GM19351 (cell line): Measurements from ENCODE around the gene ALG13.
"Not testable (repeated sequence)": the region's sequence is repeated elsewhere in the genome, so short reads cannot be mapped to it uniquely, and the experiment has no call there.

ENCODE experiments used
- ATAC-seq: cut with Tn5 transposase; IDR thresholded peaks from one replicate; pipeline ENCODE4 v1.9.1; 2021; ENCODE audit warnings: mild to moderate bottlenecking, moderate library complexity; ENCODE audit not compliant: unreplicated experiment

Gene ALG13

GRCh38 chrX:111756486-111756885, 75.5 kb downstream of the ALG13 start:
- no peak for ATAC-seq

DNA sequence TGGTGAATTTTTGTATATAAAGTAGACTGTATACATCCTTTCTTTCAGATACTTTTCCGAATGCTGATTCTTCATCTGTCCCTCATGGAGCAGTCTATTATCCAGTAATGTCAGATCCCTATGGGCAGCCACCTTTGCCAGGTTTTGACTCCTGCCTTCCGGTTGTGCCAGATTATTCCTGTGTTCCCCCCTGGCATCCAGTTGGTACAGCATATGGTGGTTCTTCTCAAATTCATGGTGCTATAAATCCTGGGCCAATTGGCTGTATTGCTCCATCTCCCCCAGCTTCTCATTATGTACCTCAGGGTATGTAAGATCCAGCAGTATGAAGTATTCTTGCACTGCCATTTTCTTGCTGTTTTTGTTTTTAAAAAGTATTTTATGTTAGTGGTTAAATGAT, 78.7 kb downstream of the ALG13 start:
- no peak for ATAC-seq

DNA sequence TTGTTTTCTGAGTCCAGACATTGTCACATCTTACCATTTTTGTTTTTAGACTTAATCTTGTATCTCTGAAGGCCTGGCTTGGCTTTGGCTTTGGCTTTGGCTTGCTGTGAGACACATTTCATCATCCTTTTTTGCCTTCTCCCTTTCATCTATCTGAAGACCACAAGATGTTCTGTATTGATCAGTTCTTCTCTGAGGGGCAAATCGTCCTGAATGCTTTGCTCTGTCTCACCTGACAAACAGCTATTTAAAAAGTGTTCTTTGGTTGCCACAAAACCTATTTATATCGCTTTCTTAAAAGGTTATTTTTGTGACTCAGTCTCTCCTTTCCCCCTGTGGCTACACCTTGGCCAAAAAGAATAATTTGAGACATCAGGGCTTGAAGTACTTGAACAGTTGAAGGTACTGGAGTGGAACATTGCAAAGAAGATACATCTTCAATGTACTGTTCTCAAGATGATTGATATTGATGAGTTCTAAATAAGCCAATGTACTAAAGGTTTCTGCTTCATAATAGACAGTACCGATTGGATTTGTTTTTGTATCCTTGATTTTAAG, 80.7 kb downstream of the ALG13 start:
- no peak for ATAC-seq

GRCh38 chrX:111778591-111778990, 97.6 kb downstream of the ALG13 start:
- ATAC-seq, result no peak

DNA sequence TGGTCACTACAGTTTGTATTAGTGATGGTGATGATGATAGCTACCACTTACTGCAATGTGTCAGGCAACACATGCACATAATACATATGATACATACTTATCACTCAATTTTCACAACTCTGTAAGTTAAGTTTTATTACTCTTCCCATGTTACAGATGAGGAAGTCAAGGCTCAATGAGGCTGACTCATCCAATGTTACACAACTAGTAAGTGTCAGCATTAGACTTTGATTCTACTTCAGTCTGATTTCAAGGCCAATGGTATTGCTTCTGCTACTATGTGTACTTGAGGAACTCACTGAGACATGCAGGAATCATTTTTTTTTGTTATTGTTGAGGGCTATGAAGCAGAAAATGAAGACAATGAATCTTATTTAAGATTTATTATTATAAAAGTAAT, 98.6 kb downstream of the ALG13 start:
- ATAC-seq, result no peak

DNA sequence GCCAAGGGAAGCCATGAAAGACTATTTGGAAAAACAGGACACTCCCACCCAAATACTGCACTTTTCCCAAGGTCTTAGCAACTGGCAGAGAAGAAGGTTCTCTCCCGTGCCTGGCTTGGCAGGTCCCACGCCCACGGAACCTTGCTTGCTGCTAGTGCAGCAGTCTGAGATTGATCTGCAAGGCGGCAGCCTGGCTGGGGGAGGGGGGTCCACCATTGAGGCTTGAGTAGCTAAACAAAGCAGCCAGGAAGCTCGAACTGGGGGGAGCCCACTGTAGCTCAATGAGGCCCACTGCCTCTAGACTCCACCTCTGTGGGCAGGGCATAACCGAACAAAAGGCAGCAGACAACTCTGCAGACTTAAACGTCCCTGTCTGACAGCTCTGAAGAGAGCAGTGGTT, 103.7 kb downstream of the ALG13 start:
- ATAC-seq, result no peak

- not testable (repeated sequence) for ATAC-seq
Measured at GRCh38 chrX:111790054-111790453, 109.1 kb downstream of the ALG13 start.
